Mesendoderm (in vitro differentiated cells): ENCODE results near the gene SOX5.

ENCODE experiments used
- DNase-seq: peaks from one replicate; pipeline ENCODE4 v3.0.0; 2013
- H2AK5ac ChIP-seq: 2 replicates; pipeline ENCODE4 v1.6.1; 2013; ENCODE audit warnings: low read length, inconsistent platforms
- H2BK120ac ChIP-seq: 2 replicates; pipeline ENCODE4 v1.6.1; 2013; ENCODE audit warnings: low read depth, mild to moderate bottlenecking, low read length, moderate library complexity, mixed read lengths
- H2BK15ac ChIP-seq: replicated peaks from 2 replicates; pipeline ENCODE4 v1.6.1; 2013; ENCODE audit warnings: low read depth, mild to moderate bottlenecking, moderate library complexity
- H2BK5ac ChIP-seq: 2 replicates; pipeline ENCODE4 v1.6.1; 2013; ENCODE audit warnings: low read length, inconsistent platforms
- H3K18ac ChIP-seq: 2 replicates; pipeline ENCODE4 v1.6.1; 2013; ENCODE audit warnings: mild to moderate bottlenecking, low read length, mixed read lengths
- H3K23ac ChIP-seq: one replicate; pipeline ENCODE4 v1.6.1; 2013; ENCODE audit warnings: low read length
- H3K27ac ChIP-seq: 2 replicates; pipeline ENCODE4 v1.5.1; 2013; ENCODE audit warnings: low read depth, mild to moderate bottlenecking, inconsistent platforms, low read length, moderate library complexity
- H3K27me3 ChIP-seq: 2 replicates; pipeline ENCODE4 v1.6.1; 2013; ENCODE audit warnings: low read length, control low read depth, mild to moderate bottlenecking, inconsistent platforms; ENCODE audit not compliant: insufficient read depth, poor library complexity
- H3K36me3 ChIP-seq: 2 replicates; pipeline ENCODE4 v1.6.1; 2013; ENCODE audit warnings: low read length, inconsistent platforms; ENCODE audit not compliant: control insufficient read depth, insufficient read depth
- H3K4ac ChIP-seq: one replicate; pipeline ENCODE4 v1.6.1; 2013; ENCODE audit warnings: low read depth, mild to moderate bottlenecking, low read length, moderate library complexity
- H3K4me1 ChIP-seq: 2 replicates; pipeline ENCODE4 v1.6.1; 2013; ENCODE audit warnings: low read depth, low read length, inconsistent platforms; ENCODE audit not compliant: control insufficient read depth
- H3K4me2 ChIP-seq: 2 replicates; pipeline ENCODE4 v1.6.1; 2013; ENCODE audit warnings: low read length
- H3K4me3 ChIP-seq: 2 replicates; pipeline ENCODE4 v1.5.1; 2013; ENCODE audit warnings: mild to moderate bottlenecking, low read length
- H3K56ac ChIP-seq: one replicate; pipeline ENCODE4 v1.6.1; 2013; ENCODE audit warnings: low read length
- H3K79me1 ChIP-seq: 2 replicates; pipeline ENCODE4 v1.6.1; 2013; ENCODE audit warnings: low read length, inconsistent platforms
- H3K79me2 ChIP-seq: 2 replicates; pipeline ENCODE4 v1.6.1; 2013; ENCODE audit warnings: mild to moderate bottlenecking, low read length; ENCODE audit not compliant: control insufficient read depth, insufficient read depth
- H3K9ac ChIP-seq: 2 replicates; pipeline ENCODE4 v1.6.1; 2013; ENCODE audit warnings: low read length, inconsistent platforms
- H4K5ac ChIP-seq: one replicate; pipeline ENCODE4 v1.6.1; 2013; ENCODE audit warnings: low read length
- H4K8ac ChIP-seq: one replicate; pipeline ENCODE4 v1.6.1; 2013; ENCODE audit warnings: low read depth, mild to moderate bottlenecking, control low read depth, low read length, moderate library complexity
- WGBS: extraction: QIAGEN DNeasy Blood & Tissue Kit; methylation state at CpG from one replicate; pipeline ENCODE4 v1.1.7; 2013; ENCODE audit warnings: low lambda C conversion rate, missing lambda C conversion rate; ENCODE audit not compliant: insufficient coverage; ENCODE audit errors: extremely low coverage; 5-methylcytosine and 5-hydroxymethylcytosine counted together

Gene SOX5

DNA sequence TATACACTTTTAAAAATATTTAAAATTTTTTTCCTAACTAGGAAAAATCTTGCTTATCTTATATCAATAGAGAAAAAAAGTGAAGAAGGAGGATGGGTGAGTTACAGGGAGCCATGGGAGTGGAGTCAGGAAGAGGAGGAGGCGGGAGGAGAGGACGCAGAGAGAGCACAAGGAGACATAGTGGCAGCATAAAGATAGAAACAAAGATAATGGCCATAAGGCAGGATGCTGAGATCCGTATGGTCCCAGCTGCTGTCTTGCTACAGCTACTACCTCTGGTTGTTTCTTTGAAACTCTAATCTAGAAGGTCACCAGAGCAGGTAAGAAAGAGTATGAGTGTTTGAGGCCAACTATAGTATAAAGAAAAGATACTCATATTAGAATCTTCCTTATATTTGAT is 2.6 kb upstream of the SOX5 start:
- Histone ChIP-seq H3K27ac (no peak overlapping the region), H3K4me2 (no peak overlapping the region), H4K5ac (no peak overlapping the region), H3K4ac (no peak overlapping the region), H3K18ac (no peak overlapping the region), H2BK120ac (no peak overlapping the region), H2AK5ac (no peak overlapping the region), H3K79me2 (no peaks in the 10 kb centered on the region), H2BK15ac (no peak overlapping the region), H2BK5ac (no peak overlapping the region), H3K4me3 (no peak overlapping the region), H3K9ac (no peak overlapping the region), H3K23ac (no peak overlapping the region), H3K4me1 (peaks cover 4% of the 10 kb centered on the region), H3K79me1 (no peaks in the 10 kb centered on the region), H4K8ac (no peak overlapping the region), H3K36me3 (no peaks in the 10 kb centered on the region), H3K27me3 (no peaks in the 10 kb centered on the region), H3K56ac (no peak overlapping the region)
- no CpG with 5 or more reads among the region's 3 CpGs for WGBS
- no peak for DNase-seq

DNA sequence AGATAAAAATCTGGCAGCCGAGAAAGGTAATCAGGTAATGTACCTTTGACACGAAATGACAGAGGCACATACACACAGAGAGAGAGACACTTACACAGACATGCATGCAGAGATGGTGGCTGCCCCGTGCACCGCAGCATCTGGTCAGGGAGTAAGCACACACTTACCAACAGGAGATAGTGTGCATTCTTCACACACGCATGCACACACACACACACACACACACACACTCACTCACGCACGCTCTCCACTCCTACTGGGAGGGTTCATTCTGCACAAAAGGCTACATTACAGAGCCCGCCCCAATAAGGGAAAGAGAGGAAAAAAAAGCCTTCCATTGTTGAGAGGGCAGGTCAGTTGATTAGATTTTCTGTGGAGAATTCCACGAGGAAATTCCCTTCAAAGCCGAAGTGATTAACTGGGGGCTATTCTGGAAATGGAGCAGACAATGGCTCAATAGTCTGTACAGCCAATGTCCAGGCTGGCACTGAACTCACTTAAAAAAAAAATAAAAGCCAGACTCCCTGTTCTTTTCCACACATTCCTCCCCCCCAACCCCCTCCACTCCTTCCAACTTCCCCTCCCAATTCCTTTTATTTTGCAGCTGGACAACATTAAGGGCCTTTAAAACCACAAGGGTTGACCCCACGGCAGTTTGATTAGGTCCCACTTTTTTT is 1.4 kb upstream of the SOX5 start:
- Histone ChIP-seq H3K4me3 (no peak overlapping the region), H3K18ac (no peak overlapping the region), H4K8ac (no peak overlapping the region), H2BK5ac (no peak overlapping the region), H3K23ac (no peak overlapping the region), H4K5ac (no peak overlapping the region), H2BK120ac (no peak overlapping the region), H3K79me1 (no peaks in the 10 kb centered on the region), H3K36me3 (no peaks in the 10 kb centered on the region), H2BK15ac (no peak overlapping the region), H3K4ac (no peak overlapping the region), H3K9ac (peak overlapping the region; percentile 49), H3K56ac (peak overlapping the region; percentile 82), H3K27ac (peak overlapping the region; percentile 42), H2AK5ac (no peak overlapping the region), H3K79me2 (no peaks in the 10 kb centered on the region), H3K4me1 (peaks cover 4% of the 10 kb centered on the region), H3K4me2 (peak overlapping the region; percentile 89), H3K27me3 (no peaks in the 10 kb centered on the region)
- WGBS = no CpG with 5 or more reads among the region's 11 CpGs
- DNase-seq = no peak

- Histone ChIP-seq H3K27me3 (no peaks in the 10 kb centered on the region), H3K4ac (no peak overlapping the region), H4K8ac (no peak overlapping the region), H3K36me3 (no peaks in the 10 kb centered on the region), H3K4me2 (peak overlapping the region; percentile 89), H2BK15ac (no peak overlapping the region), H3K9ac (peak overlapping the region; percentile 56), H3K56ac (peak overlapping the region; percentile 82), H2BK120ac (no peak overlapping the region), H3K4me1 (peaks cover 4% of the 10 kb centered on the region), H3K79me1 (no peaks in the 10 kb centered on the region), H4K5ac (no peak overlapping the region), H3K79me2 (no peaks in the 10 kb centered on the region), H3K4me3 (peak overlapping the region; percentile 30), H3K23ac (no peak overlapping the region), H3K27ac (peak overlapping the region; percentile 42), H3K18ac (no peak overlapping the region), H2BK5ac (no peak overlapping the region), H2AK5ac (no peak overlapping the region)
- no CpG with 5 or more reads among the region's 17 CpGs for WGBS
- DNase-seq = peak; percentile 65
These were observed 822 bp upstream of the SOX5 start for GRCh38 chr12:23950210-23950774.

DNA sequence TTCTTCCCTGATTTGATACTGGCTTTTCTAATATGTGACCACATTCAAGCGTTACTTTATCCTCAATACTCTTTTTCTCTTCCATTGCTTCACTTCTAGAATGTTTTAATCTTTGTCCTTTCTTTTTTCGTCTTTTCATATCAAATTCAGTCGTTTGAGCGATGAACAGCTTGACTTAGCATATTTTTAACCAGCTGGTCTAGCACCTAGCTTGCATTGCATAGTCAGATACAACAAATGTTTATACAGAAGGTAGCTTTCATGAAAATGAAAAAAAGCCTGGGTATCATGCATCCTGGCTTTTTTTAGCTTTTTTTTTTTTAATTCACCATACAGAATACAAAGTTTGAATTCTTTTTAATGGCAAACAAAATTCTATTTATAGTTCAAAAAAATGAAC is 1.2 kb downstream of the SOX5 start:
- peaks cover 4% of the 10 kb centered on the region for H3K4me1 ChIP-seq

DNA sequence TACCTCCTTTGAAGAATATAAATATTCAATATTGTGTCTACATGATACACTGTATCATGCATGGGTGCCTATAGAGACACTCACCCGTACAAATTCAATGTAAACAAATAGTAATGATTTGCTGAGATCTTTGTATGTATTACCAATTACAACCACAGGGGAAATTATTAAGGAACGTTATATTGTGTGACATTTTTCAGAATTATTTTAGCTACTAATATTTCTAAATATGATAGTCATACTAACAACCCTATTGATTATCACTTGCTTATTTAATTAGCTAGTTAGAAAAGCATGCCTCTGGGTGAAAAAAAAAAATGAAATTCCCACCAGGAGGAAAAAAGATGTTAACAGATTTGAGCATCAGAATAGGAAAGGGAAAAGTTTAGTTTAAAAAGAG is 2.1 kb downstream of the SOX5 start:
- Histone ChIP-seq H4K8ac (no peak overlapping the region), H3K56ac (no peak overlapping the region), H2BK120ac (no peak overlapping the region), H3K36me3 (no peaks in the 10 kb centered on the region), H2BK5ac (no peak overlapping the region), H3K4me1 (peaks cover 4% of the 10 kb centered on the region), H4K5ac (no peak overlapping the region), H3K4me3 (no peak overlapping the region), H3K27ac (no peak overlapping the region), H3K18ac (no peak overlapping the region), H3K27me3 (no peaks in the 10 kb centered on the region), H3K4ac (no peak overlapping the region), H3K79me1 (no peaks in the 10 kb centered on the region), H3K23ac (no peak overlapping the region), H2BK15ac (no peak overlapping the region), H2AK5ac (no peak overlapping the region), H3K79me2 (no peaks in the 10 kb centered on the region), H3K4me2 (no peak overlapping the region), H3K9ac (no peak overlapping the region)
- no CpG with 5 or more reads among the region's 2 CpGs for WGBS
- no peak for DNase-seq

More for the DNA sequence above, 1.2 kb downstream of the SOX5 start:
- Histone ChIP-seq H3K9ac (no peak overlapping the region), H2BK15ac (no peak overlapping the region), H3K4ac (no peak overlapping the region), H2AK5ac (no peak overlapping the region), H3K79me1 (no peaks in the 10 kb centered on the region), H3K36me3 (no peaks in the 10 kb centered on the region), H2BK120ac (no peak overlapping the region), H3K23ac (no peak overlapping the region), H3K56ac (no peak overlapping the region), H4K5ac (no peak overlapping the region), H3K79me2 (no peaks in the 10 kb centered on the region), H2BK5ac (no peak overlapping the region), H4K8ac (no peak overlapping the region), H3K4me2 (no peak overlapping the region), H3K18ac (no peak overlapping the region), H3K27ac (no peak overlapping the region), H3K4me3 (no peak overlapping the region), H3K27me3 (no peaks in the 10 kb centered on the region)
- no peak for DNase-seq
- WGBS = no CpG with 5 or more reads among the region's 4 CpGs

DNA sequence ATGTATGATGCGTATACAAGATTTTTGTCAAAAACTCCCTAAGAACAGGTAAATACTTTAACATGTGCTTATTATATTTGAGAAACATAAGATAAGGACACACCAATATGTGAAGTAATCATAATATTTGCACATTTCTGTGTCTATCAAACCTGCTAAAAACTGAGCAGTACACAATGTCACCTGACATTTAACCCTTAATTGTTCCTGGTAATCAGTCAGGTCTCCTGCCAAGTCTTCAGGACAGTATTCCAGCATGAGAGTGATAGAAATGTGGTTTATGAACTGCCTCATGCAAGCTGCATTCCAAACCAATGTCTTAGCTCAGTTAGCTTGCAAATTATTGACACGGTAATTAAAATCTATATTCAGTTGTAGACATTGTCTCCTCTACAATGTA is 4.2 kb downstream of the SOX5 start:
- Histone ChIP-seq H3K4me3 (no peak overlapping the region), H2BK120ac (no peak overlapping the region), H3K23ac (no peak overlapping the region), H3K27ac (no peak overlapping the region), H2AK5ac (no peak overlapping the region), H3K79me1 (no peaks in the 10 kb centered on the region), H3K4me2 (no peak overlapping the region), H3K36me3 (no peaks in the 10 kb centered on the region), H3K27me3 (no peaks in the 10 kb centered on the region), H3K4ac (no peak overlapping the region), H3K9ac (no peak overlapping the region), H2BK15ac (no peak overlapping the region), H3K79me2 (no peaks in the 10 kb centered on the region), H3K56ac (no peak overlapping the region), H3K18ac (no peak overlapping the region), H4K5ac (no peak overlapping the region), H3K4me1 (no peaks in the 10 kb centered on the region), H4K8ac (no peak overlapping the region), H2BK5ac (no peak overlapping the region)
- DNase-seq = no peak
- no CpG with 5 or more reads among the region's 2 CpGs for WGBS
